ENCODE results near the gene KRTAP5-6. TPM values are rescaled to one million over a fixed set of nuclear protein-coding genes. Genes with fewer than 3 reads are reported as not detected.

Gene KRTAP5-6
- total RNA-seq (not detected), polyA plus RNA-seq (not detected)

- no peaks in the 10 kb centered on the region for H3K9me3 ChIP-seq (ENCODE audit: low read length)
- H3K4me3 Mint-ChIP-seq: no peak within 1 kb of the TSS
- peaks cover 20 to 28% (median 22%) of the 10 kb centered on the region in 3 donors for H3K4me1 Mint-ChIP-seq
- ChIA-PET CTCF (interaction anchor here (1.0 to 2.1 kb wide), 3 partner anchors 44 to 136 kb away, joined by 3 to 5 read pairs (median 4); no protein-coding TSS in a partner anchor), POLR2A (no interaction called here)
- H3K36me3 ChIP-seq (ENCODE audit: insufficient read depth, low read length): no peaks in the 10 kb centered on the region
- H3K27ac Mint-ChIP-seq: peak within 1 kb of the TSS in 1 of 8 donors; percentile 29
- no peak for DNase-seq
- no peak within 1 kb of the TSS for H3K27ac ChIP-seq (ENCODE audit: low read depth, low read length)
- peaks cover 10 to 21% of the 10 kb centered on the region in 2 donors for H3K27me3 Mint-ChIP-seq
- no peaks in the 10 kb centered on the region for H3K27me3 ChIP-seq (ENCODE audit: insufficient read depth, low read length, poor library complexity, severe bottlenecking)
- peaks cover 23% of the 10 kb centered on the region for H3K4me1 ChIP-seq (ENCODE audit: insufficient read depth, low read length)
- H3K4me3 ChIP-seq (ENCODE audit: low read length): no peak within 1 kb of the TSS
- peaks cover 0 to 12% (median 0%) of the 10 kb centered on the region in 3 donors for H3K36me3 Mint-ChIP-seq
- H3K9me3 Mint-ChIP-seq: peaks cover 0 to 9% (median 7%) of the 10 kb centered on the region in 5 donors
Measured at GRCh38 chr11:1696608-1697570, at the start of gene KRTAP5-6. Gene KRTAP5-6 (plus strand): TSS chr11:1697195. CDS start chr11:1697246, 51 bp downstream.

GRCh38 chr11:1647901-1648652 is 48.9 kb upstream of the KRTAP5-6 start:
- CTCF ChIA-PET: no interaction called here
- no peak overlapping the region for H3K4me3 Mint-ChIP-seq
- H3K9me3 ChIP-seq (ENCODE audit: low read length): no peaks in the 10 kb centered on the region
- no peak overlapping the region for H3K27ac Mint-ChIP-seq
- POLR2A ChIA-PET: no interaction called here
- no peaks in the 10 kb centered on the region for H3K9me3 Mint-ChIP-seq
- H3K27me3 ChIP-seq (ENCODE audit: insufficient read depth, low read length, poor library complexity, severe bottlenecking): no peaks in the 10 kb centered on the region
- H3K36me3 ChIP-seq (ENCODE audit: insufficient read depth, low read length): no peaks in the 10 kb centered on the region
- H3K27ac ChIP-seq (ENCODE audit: low read depth, low read length): no peak overlapping the region
- H3K4me1 Mint-ChIP-seq: no peaks in the 10 kb centered on the region
- peaks cover 7 to 16% of the 10 kb centered on the region in 2 donors for H3K27me3 Mint-ChIP-seq
- H3K4me3 ChIP-seq (ENCODE audit: low read length): no peak overlapping the region
- no peaks in the 10 kb centered on the region for H3K36me3 Mint-ChIP-seq
- no peak for DNase-seq
- H3K4me1 ChIP-seq (ENCODE audit: insufficient read depth, low read length): no peaks in the 10 kb centered on the region

- Mint-ChIP-seq H3K27ac (no peak overlapping the region), H3K27me3 (peaks cover 7 to 21% of the 10 kb centered on the region in 2 donors), H3K9me3 (no peaks in the 10 kb centered on the region), H3K36me3 (no peaks in the 10 kb centered on the region), H3K4me3 (no peak overlapping the region), H3K4me1 (no peaks in the 10 kb centered on the region)
- Histone ChIP-seq H3K27ac (ENCODE audit: low read depth, low read length) (no peak overlapping the region), H3K4me1 (ENCODE audit: insufficient read depth, low read length) (no peaks in the 10 kb centered on the region), H3K36me3 (ENCODE audit: insufficient read depth, low read length) (no peaks in the 10 kb centered on the region), H3K9me3 (ENCODE audit: low read length) (no peaks in the 10 kb centered on the region), H3K27me3 (ENCODE audit: insufficient read depth, low read length, poor library complexity, severe bottlenecking) (peaks cover 3% of the 10 kb centered on the region), H3K4me3 (ENCODE audit: low read length) (no peak overlapping the region)
- no peak for DNase-seq
- ChIA-PET CTCF (no interaction called here), POLR2A (no interaction called here)
Measured at GRCh38 chr11:1648653-1649420, 48.2 kb upstream of the KRTAP5-6 start.

- ChIA-PET POLR2A (no interaction called here), CTCF (interaction anchor here (1.3 to 1.9 kb wide), 4 partner anchors 11 to 183 kb away, joined by 4 to 6 read pairs (median 4); no protein-coding TSS in a partner anchor)
- H3K4me3 ChIP-seq (ENCODE audit: low read length): no peak overlapping the region
- no peaks in the 10 kb centered on the region for H3K36me3 ChIP-seq (ENCODE audit: insufficient read depth, low read length)
- peaks cover 8 to 26% of the 10 kb centered on the region in 2 donors for H3K27me3 Mint-ChIP-seq
- H3K4me3 Mint-ChIP-seq: no peak overlapping the region
- no peaks in the 10 kb centered on the region for H3K36me3 Mint-ChIP-seq
- H3K9me3 ChIP-seq (ENCODE audit: low read length): no peaks in the 10 kb centered on the region
- no peak overlapping the region for H3K27ac ChIP-seq (ENCODE audit: low read depth, low read length)
- H3K4me1 Mint-ChIP-seq: no peaks in the 10 kb centered on the region
- peaks cover 4% of the 10 kb centered on the region for H3K27me3 ChIP-seq (ENCODE audit: insufficient read depth, low read length, poor library complexity, severe bottlenecking)
- no peak overlapping the region for H3K27ac Mint-ChIP-seq
- H3K4me1 ChIP-seq (ENCODE audit: insufficient read depth, low read length): no peaks in the 10 kb centered on the region
- no peak for DNase-seq
- H3K9me3 Mint-ChIP-seq: no peaks in the 10 kb centered on the region
Measured at GRCh38 chr11:1650034-1650917, 46.7 kb upstream of the KRTAP5-6 start.

GRCh38 chr11:1650918-1651262 is 46.1 kb upstream of the KRTAP5-6 start:
- H3K27ac Mint-ChIP-seq: no peak overlapping the region
- H3K4me1 ChIP-seq (ENCODE audit: insufficient read depth, low read length): no peaks in the 10 kb centered on the region
- H3K9me3 Mint-ChIP-seq: no peaks in the 10 kb centered on the region
- H3K4me3 ChIP-seq (ENCODE audit: low read length): no peak overlapping the region
- H3K9me3 ChIP-seq (ENCODE audit: low read length): no peaks in the 10 kb centered on the region
- no peaks in the 10 kb centered on the region for H3K36me3 Mint-ChIP-seq
- no peak overlapping the region for H3K4me3 Mint-ChIP-seq
- no peaks in the 10 kb centered on the region for H3K4me1 Mint-ChIP-seq
- ChIA-PET CTCF (interaction anchor here (0.7 to 1.9 kb wide), 5 partner anchors 12 to 182 kb away, joined by 3 to 6 read pairs (median 4); no protein-coding TSS in a partner anchor), POLR2A (no interaction called here)
- no peak for DNase-seq
- H3K36me3 ChIP-seq (ENCODE audit: insufficient read depth, low read length): no peaks in the 10 kb centered on the region
- peaks cover 10% of the 10 kb centered on the region for H3K27me3 ChIP-seq (ENCODE audit: insufficient read depth, low read length, poor library complexity, severe bottlenecking)
- H3K27me3 Mint-ChIP-seq: peaks cover 8 to 31% of the 10 kb centered on the region in 2 donors
- no peak overlapping the region for H3K27ac ChIP-seq (ENCODE audit: low read depth, low read length)

GRCh38 chr11:1651411-1651980 is 45.5 kb upstream of the KRTAP5-6 start:
- H3K4me1 ChIP-seq (ENCODE audit: insufficient read depth, low read length): no peaks in the 10 kb centered on the region
- no peaks in the 10 kb centered on the region for H3K36me3 ChIP-seq (ENCODE audit: insufficient read depth, low read length)
- CTCF ChIA-PET: interaction anchor here (0.7 to 1.9 kb wide), 5 partner anchors 12 to 182 kb away, joined by 3 to 6 read pairs (median 4); no protein-coding TSS in a partner anchor
- POLR2A ChIA-PET: no interaction called here
- peaks cover 13% of the 10 kb centered on the region for H3K27me3 ChIP-seq (ENCODE audit: insufficient read depth, low read length, poor library complexity, severe bottlenecking)
- DNase-seq: peak in 1 of 5 donors; percentile 16
- no peak overlapping the region for H3K4me3 ChIP-seq (ENCODE audit: low read length)
- H3K9me3 ChIP-seq (ENCODE audit: low read length): no peaks in the 10 kb centered on the region
- H3K27ac Mint-ChIP-seq: no peak overlapping the region
- H3K27me3 Mint-ChIP-seq: peaks cover 8 to 37% of the 10 kb centered on the region in 2 donors
- H3K4me1 Mint-ChIP-seq: no peaks in the 10 kb centered on the region
- no peak overlapping the region for H3K27ac ChIP-seq (ENCODE audit: low read depth, low read length)
- no peaks in the 10 kb centered on the region for H3K36me3 Mint-ChIP-seq
- no peak overlapping the region for H3K4me3 Mint-ChIP-seq
- H3K9me3 Mint-ChIP-seq: no peaks in the 10 kb centered on the region

GRCh38 chr11:1652026-1652425 is 45.0 kb upstream of the KRTAP5-6 start:
- no peaks in the 10 kb centered on the region for H3K9me3 ChIP-seq (ENCODE audit: low read length)
- peaks cover 13% of the 10 kb centered on the region for H3K27me3 ChIP-seq (ENCODE audit: insufficient read depth, low read length, poor library complexity, severe bottlenecking)
- no peaks in the 10 kb centered on the region for H3K36me3 ChIP-seq (ENCODE audit: insufficient read depth, low read length)
- H3K4me3 ChIP-seq (ENCODE audit: low read length): no peak overlapping the region
- Mint-ChIP-seq H3K4me3 (no peak overlapping the region), H3K36me3 (no peaks in the 10 kb centered on the region), H3K27ac (no peak overlapping the region), H3K9me3 (no peaks in the 10 kb centered on the region), H3K27me3 (peaks cover 9 to 42% of the 10 kb centered on the region in 2 donors), H3K4me1 (no peaks in the 10 kb centered on the region)
- no peaks in the 10 kb centered on the region for H3K4me1 ChIP-seq (ENCODE audit: insufficient read depth, low read length)
- no peak overlapping the region for H3K27ac ChIP-seq (ENCODE audit: low read depth, low read length)
- ChIA-PET POLR2A (no interaction called here), CTCF (interaction anchor here (0.6 to 3.1 kb wide), 31 partner anchors 9 to 504 kb away, joined by 3 to 49 read pairs (median 4); partner anchors contain the start of genes KRTAP5-6, LSP1, SYT8 and TOLLIP)
- peak in 1 of 5 donors; percentile 47 for DNase-seq
